Transverse colon (tissue), 4 donors: ENCODE results near the gene MMP21. TPM values are rescaled to one million over a fixed set of nuclear protein-coding genes. Genes with fewer than 3 reads are reported as not detected.

Experiments used
- DNase-seq: peaks from one replicate; pipeline ENCODE4 v3.0.0-alpha.2; 2019
- H3K27ac ChIP-seq, 4 donors: fragments of 200-600 bp; sonication (generic); 2 replicates each; pipeline ENCODE4 v1.5.1; 2016 to 2018; ENCODE audit warnings: inconsistent platforms in 4 of 4
- H3K27me3 ChIP-seq: fragments of 200-600 bp; sonication (generic); 2 replicates; pipeline ENCODE4 v1.5.1; 2017; ENCODE audit warnings: inconsistent platforms
- H3K36me3 ChIP-seq, 4 donors: fragments of 200-600 bp; sonication (generic); 2 replicates each; pipeline ENCODE4 v1.5.1; 2017 to 2019; ENCODE audit warnings: inconsistent platforms in 4 of 4
- H3K4me1 ChIP-seq, 4 donors: fragments of 200-600 bp; sonication (generic); 2 replicates each; pipeline ENCODE4 v1.5.1; 2017 to 2020; ENCODE audit warnings: inconsistent platforms in 4 of 4
- H3K4me3 ChIP-seq, 4 donors: fragments of 200-600 bp; sonication (generic); 1 replicate in 1 of 4; 2 replicates in 3 of 4; pipeline versions ENCODE4 v1.5.1 to v1.6.1; 2017 to 2019; ENCODE audit warnings: inconsistent platforms in 4 of 4
- H3K9me3 ChIP-seq, 2 donors: fragments of 200-600 bp; sonication (generic); 2 replicates each; pipeline ENCODE4 v1.5.1; 2017 to 2019; ENCODE audit warnings: inconsistent platforms in 2 of 2
- EP300 ChIP-seq: sonication (generic); formaldehyde crosslinking; IDR thresholded peaks from one replicate; pipeline ENCODE4 v1.6.1; 2017; ENCODE audit warnings: antibody characterized with exemption, low read depth
- POLR2A ChIP-seq: fragments of 450-650 bp; IDR thresholded peaks from one replicate; pipeline ENCODE4 v1.6.1; 2016; ENCODE audit warnings: antibody characterized with exemption, mild to moderate bottlenecking, moderate library complexity
- POLR2AphosphoS5 ChIP-seq, 3 donors: sonication (generic); formaldehyde crosslinking; IDR thresholded peaks; one replicate each; pipeline ENCODE4 v1.6.1; 2016; ENCODE audit warnings: antibody characterized with exemption in 3 of 3
- WGBS, 2 donors: methylation state at CpG; one replicate each; pipeline ENCODE4 v1.1.5; 2018; ENCODE audit warnings: low coverage in 1 of 2; 5-methylcytosine and 5-hydroxymethylcytosine counted together
- in situ Hi-C, 4 donors: fragments of 200-750 bp; cut with MboI; loops; one replicate each; pipeline versions ENCODE4 v1.15.0 to v1.15.1; 2017; ENCODE audit warnings: low sequenced_read_pairs in 3 of 4, low pct_ligation_motif_present in 1 of 4, low pct_unique_long_range_greater_than_20kb in 1 of 4
- intact Hi-C: fragments of 100-400 bp; cut with DNase I; formaldehyde crosslinking; loops from one replicate; pipeline ENCODE4 v1.15.1; 2023; ENCODE audit warnings: low total_unique reads
- total RNA-seq, 4 donors: library from RNA; depleted of rRNA; stranded (reverse); fragments of >200 nt; gene quantifications; one replicate each; pipeline ENCODE4 v1.1.0, GENCODE V29; 2016
- TF ChIP-seq, protein P1 (sequence below), 5 experiments: fragments of 200-600 bp in 3 of 5; fragments of 450-650 bp in 2 of 5; sonication (generic) in 3 of 5; IDR thresholded peaks; 1 replicate in 2 of 5; 2 replicates in 3 of 5; pipeline ENCODE4 v1.5.1; 2016 to 2017; ENCODE audit warnings: antibody characterized with exemption in 5 of 5, inconsistent platforms in 3 of 5, mild to moderate bottlenecking in 2 of 5, moderate library complexity in 1 of 5

The MMP21 gene
- total RNA-seq, 4 donors from 2014 or later, result 0.16 to 1.00 TPM; not detected in 2

DNA sequence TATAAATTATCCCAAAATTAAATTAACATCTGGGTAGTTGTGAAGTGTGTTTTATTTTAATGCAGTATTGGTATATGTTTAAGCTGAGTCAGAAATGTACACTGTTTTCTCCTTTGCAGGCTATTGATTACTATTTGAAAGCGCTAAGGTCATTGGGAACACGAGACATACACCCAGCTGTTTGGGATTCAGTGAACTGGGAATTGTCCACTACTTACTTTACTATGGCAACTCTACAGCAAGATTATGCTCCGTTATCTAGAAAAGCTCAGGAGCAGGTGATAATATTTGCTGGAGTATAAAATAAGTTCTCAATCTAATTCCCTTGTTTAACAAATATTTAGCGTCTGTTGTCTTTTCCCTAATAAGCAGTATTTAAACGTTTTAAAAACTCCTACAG is 28.2 kb downstream of the MMP21 start:
- 88 to 93% methylated on average over 5 of the region's 5 CpGs for WGBS, 2 donors
- TF ChIP-seq EP300 (no peak), POLR2A (no peak), POLR2AphosphoS5 (IDR thresholded peaks at IDR 0.05) (no peak)
- TF ChIP-seq, protein P1, sequence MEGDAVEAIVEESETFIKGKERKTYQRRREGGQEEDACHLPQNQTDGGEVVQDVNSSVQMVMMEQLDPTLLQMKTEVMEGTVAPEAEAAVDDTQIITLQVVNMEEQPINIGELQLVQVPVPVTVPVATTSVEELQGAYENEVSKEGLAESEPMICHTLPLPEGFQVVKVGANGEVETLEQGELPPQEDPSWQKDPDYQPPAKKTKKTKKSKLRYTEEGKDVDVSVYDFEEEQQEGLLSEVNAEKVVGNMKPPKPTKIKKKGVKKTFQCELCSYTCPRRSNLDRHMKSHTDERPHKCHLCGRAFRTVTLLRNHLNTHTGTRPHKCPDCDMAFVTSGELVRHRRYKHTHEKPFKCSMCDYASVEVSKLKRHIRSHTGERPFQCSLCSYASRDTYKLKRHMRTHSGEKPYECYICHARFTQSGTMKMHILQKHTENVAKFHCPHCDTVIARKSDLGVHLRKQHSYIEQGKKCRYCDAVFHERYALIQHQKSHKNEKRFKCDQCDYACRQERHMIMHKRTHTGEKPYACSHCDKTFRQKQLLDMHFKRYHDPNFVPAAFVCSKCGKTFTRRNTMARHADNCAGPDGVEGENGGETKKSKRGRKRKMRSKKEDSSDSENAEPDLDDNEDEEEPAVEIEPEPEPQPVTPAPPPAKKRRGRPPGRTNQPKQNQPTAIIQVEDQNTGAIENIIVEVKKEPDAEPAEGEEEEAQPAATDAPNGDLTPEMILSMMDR (IDR thresholded peaks at IDR 0.05), result no peak
- in situ Hi-C loops, result no loop called here
- Histone ChIP-seq H3K4me1 (no peaks in the 10 kb centered on the region), H3K9me3 (no peaks in the 10 kb centered on the region), H3K4me3 (no peak overlapping the region), H3K27ac (no peak overlapping the region), H3K36me3 (peaks cover 0 to 74% (median 34%) of the 10 kb centered on the region in 4 donors), H3K27me3 (no peaks in the 10 kb centered on the region)
- no peak for DNase-seq
- intact Hi-C loops, result no loop called here

GRCh38 chr10:125744909-125745308 is 30.7 kb downstream of the MMP21 start:
- no peak overlapping the region for H3K4me3 ChIP-seq
- no peaks in the 10 kb centered on the region for H3K27me3 ChIP-seq
- H3K27ac ChIP-seq, result no peak overlapping the region
- 100% methylated on average over 2 of the region's 2 CpGs for WGBS, 2 donors
- no peak for DNase-seq
- peaks cover 0 to 79% (median 35%) of the 10 kb centered on the region in 4 donors for H3K36me3 ChIP-seq
- in situ Hi-C loops, result no loop called here
- no peaks in the 10 kb centered on the region for H3K9me3 ChIP-seq
- intact Hi-C loops, result no loop called here
- H3K4me1 ChIP-seq, result no peaks in the 10 kb centered on the region
- no peak for TF ChIP-seq EP300
- TF ChIP-seq, protein P1 (IDR thresholded peaks at IDR 0.05), result no peak
- TF ChIP-seq POLR2AphosphoS5 (IDR thresholded peaks at IDR 0.05), result no peak
- no peak for TF ChIP-seq POLR2A

GRCh38 chr10:125742465-125742864 is 33.2 kb downstream of the MMP21 start:
- peaks cover 0 to 81% (median 35%) of the 10 kb centered on the region in 4 donors for H3K36me3 ChIP-seq

GRCh38 chr10:125739994-125740679 is 35.5 kb downstream of the MMP21 start:
- DNase-seq, result no peak
- Histone ChIP-seq H3K4me3 (no peak overlapping the region), H3K27ac (no peak overlapping the region), H3K9me3 (no peaks in the 10 kb centered on the region), H3K36me3 (peaks cover 0 to 78% (median 32%) of the 10 kb centered on the region in 4 donors), H3K27me3 (no peaks in the 10 kb centered on the region), H3K4me1 (no peaks in the 10 kb centered on the region)
- TF ChIP-seq POLR2A, result no peak
- TF ChIP-seq EP300, result no peak
- TF ChIP-seq POLR2AphosphoS5 (IDR thresholded peaks at IDR 0.05), result no peak
- TF ChIP-seq, protein P1 (IDR thresholded peaks at IDR 0.05), result no peak
- 93 to 95% methylated on average over 6 to 7 of the region's 7 CpGs for WGBS, 2 donors
- in situ Hi-C loops (no loop called here), intact Hi-C loops (no loop called here)

More at GRCh38 chr10:125742465-125742864, 33.2 kb downstream of the MMP21 start:
- TF ChIP-seq EP300, result no peak
- TF ChIP-seq, protein P1 (IDR thresholded peaks at IDR 0.05), result no peak
- TF ChIP-seq POLR2A, result no peak
- TF ChIP-seq POLR2AphosphoS5 (IDR thresholded peaks at IDR 0.05), result no peak
- WGBS, 2 donors, result 68 to 69% methylated on average over 2 of the region's 2 CpGs
- intact Hi-C loops, result no loop called here
- no peaks in the 10 kb centered on the region for H3K27me3 ChIP-seq
- H3K4me1 ChIP-seq, result no peaks in the 10 kb centered on the region
- DNase-seq, result no peak
- no peak overlapping the region for H3K27ac ChIP-seq
- H3K9me3 ChIP-seq, result no peaks in the 10 kb centered on the region
- in situ Hi-C loops, result no loop called here
- H3K4me3 ChIP-seq, result no peak overlapping the region
